Lower lobe of right lung (tissue), 2 donors: Measurements from ENCODE around the gene RASA1. TPM values are rescaled to one million over a fixed set of nuclear protein-coding genes. Genes with fewer than 3 reads are reported as not detected.

ENCODE experiments used
- ATAC-seq, 2 donors: fragments of 200-7000 bp; cut with Tn5 transposase; one replicate each; pipeline ENCODE4 v1.9.1; 2020 to 2022; ENCODE audit warnings: mild to moderate bottlenecking in 2 of 2, moderate library complexity in 2 of 2
- DNase-seq: peaks from one replicate; pipeline ENCODE4 v3.0.0-alpha.2; 2020
- H3K27ac ChIP-seq: fragments of 200-600 bp; one replicate; pipeline ENCODE4 v1.8.0; 2022
- H3K27me3 ChIP-seq: fragments of 200-600 bp; one replicate; pipeline ENCODE4 v1.8.0; 2022; ENCODE audit warnings: low read depth
- H3K36me3 ChIP-seq: fragments of 200-600 bp; one replicate; pipeline ENCODE4 v1.8.0; 2022; ENCODE audit warnings: mild to moderate bottlenecking
- H3K4me1 ChIP-seq: fragments of 200-600 bp; one replicate; pipeline ENCODE4 v1.8.0; 2022
- H3K4me3 ChIP-seq: fragments of 200-600 bp; one replicate; pipeline ENCODE4 v1.8.0; 2022; ENCODE audit warnings: mild to moderate bottlenecking
- H3K9me3 ChIP-seq: fragments of 200-600 bp; one replicate; pipeline ENCODE4 v1.8.0; 2022
- CTCF ChIP-seq: fragments of 200-600 bp; IDR thresholded peaks from one replicate; pipeline ENCODE4 v1.8.0; 2022; ENCODE audit warnings: antibody characterized with exemption, mild to moderate bottlenecking
- intact Hi-C: fragments of 100-400 bp; cut with DNase I; formaldehyde crosslinking; loops from one replicate; pipeline ENCODE4 v1.11.0; 2022
- total RNA-seq: library from RNA; stranded (reverse); fragmentation: NEBNext Ultra II Directional; extraction: Animal tissue kit (Norgen Biotek cat#: 25700); gene quantifications from one replicate; pipeline ENCODE4 v1.2.1, GENCODE V29; 2021
- donor health status: DM: no; HTN: yes; CAD: no; lungs with severe emphysema.

RASA1 gene
- total RNA-seq, 1 donor from 2014 or later, result 32.6 TPM

- TF ChIP-seq CTCF, result no peak
- Histone ChIP-seq H3K36me3 (peaks cover 87% of the 10 kb centered on the region), H3K9me3 (peaks cover 5% of the 10 kb centered on the region), H3K4me3 (no peak overlapping the region), H3K27me3 (no peaks in the 10 kb centered on the region), H3K27ac (no peak overlapping the region), H3K4me1 (peaks cover 21% of the 10 kb centered on the region)
- intact Hi-C loops, result no loop called here
- no peak for DNase-seq
- ATAC-seq, result no peak
These were observed 135.7 kb downstream of the RASA1 start for GRCh38 chr5:87403409-87403808.

- Histone ChIP-seq H3K36me3 (peaks cover 87% of the 10 kb centered on the region), H3K27ac (no peak overlapping the region), H3K4me1 (peaks cover 16% of the 10 kb centered on the region), H3K27me3 (no peaks in the 10 kb centered on the region), H3K9me3 (peaks cover 5% of the 10 kb centered on the region), H3K4me3 (no peak overlapping the region)
- no peak for ATAC-seq
- no peak for TF ChIP-seq CTCF
- no peak for DNase-seq
- intact Hi-C loops, result no loop called here
These were observed 136.2 kb downstream of the RASA1 start for GRCh38 chr5:87403899-87404298.

- no peak overlapping the region for H3K4me3 ChIP-seq
- ATAC-seq (no peak), DNase-seq (no peak)
- peaks cover 87% of the 10 kb centered on the region for H3K36me3 ChIP-seq
- no peak for TF ChIP-seq CTCF
- intact Hi-C loops, result no loop called here
- no peak overlapping the region for H3K27ac ChIP-seq
- peaks cover 5% of the 10 kb centered on the region for H3K9me3 ChIP-seq
- H3K4me1 ChIP-seq, result peaks cover 12% of the 10 kb centered on the region
- no peaks in the 10 kb centered on the region for H3K27me3 ChIP-seq
These were observed 136.7 kb downstream of the RASA1 start for GRCh38 chr5:87404359-87404758.

DNA sequence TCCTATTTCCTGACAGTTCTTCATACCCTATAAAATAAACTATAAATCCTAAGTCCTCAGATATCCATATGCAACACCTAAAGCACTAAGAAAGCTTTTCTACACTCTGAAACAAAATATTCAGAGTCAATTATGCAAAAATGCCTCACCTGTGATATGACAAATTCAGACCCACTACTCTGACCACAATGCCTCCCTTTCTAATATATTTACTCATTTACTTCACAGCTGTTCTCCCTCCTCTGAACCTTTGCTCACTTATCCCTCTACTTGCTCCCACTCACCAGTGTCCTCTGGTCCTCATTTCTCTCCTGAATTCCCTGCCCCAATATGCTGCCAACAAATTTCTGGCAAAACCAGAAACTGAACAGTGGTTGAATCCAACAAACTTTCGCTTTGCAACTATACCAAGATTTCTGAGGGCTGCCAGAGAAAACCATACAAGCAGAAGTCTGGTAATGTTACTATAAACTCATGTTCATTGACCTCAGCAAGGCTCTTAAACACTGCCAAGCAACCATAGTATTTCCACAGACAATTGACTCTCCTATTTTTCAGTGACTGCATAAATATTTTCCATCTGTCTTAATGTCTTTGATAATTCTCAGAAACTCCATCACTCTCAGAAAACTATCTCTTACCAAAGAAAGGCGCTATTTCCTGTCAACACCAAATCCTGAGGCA, 137.9 kb downstream of the RASA1 start:
- intact Hi-C loops, result no loop called here

GRCh38 chr5:87408204-87408603, 140.5 kb downstream of the RASA1 start:
- DNase-seq, result no peak
- H3K4me3 ChIP-seq, result no peak overlapping the region
- TF ChIP-seq CTCF, result no peak
- H3K9me3 ChIP-seq, result no peaks in the 10 kb centered on the region
- H3K27ac ChIP-seq, result no peak overlapping the region
- no peaks in the 10 kb centered on the region for H3K27me3 ChIP-seq
- intact Hi-C loops, result no loop called here
- ATAC-seq, result no peak
- peaks cover 76% of the 10 kb centered on the region for H3K36me3 ChIP-seq
- H3K4me1 ChIP-seq, result peaks cover 22% of the 10 kb centered on the region

More for the DNA sequence above, 137.9 kb downstream of the RASA1 start:
- Histone ChIP-seq H3K9me3 (peaks cover 5% of the 10 kb centered on the region), H3K27ac (no peak overlapping the region), H3K4me1 (peaks cover 9% of the 10 kb centered on the region), H3K36me3 (peaks cover 93% of the 10 kb centered on the region), H3K27me3 (no peaks in the 10 kb centered on the region), H3K4me3 (no peak overlapping the region)
- no peak for TF ChIP-seq CTCF
- DNase-seq (no peak), ATAC-seq (no peak)
